HepG2 (cell line): ENCODE measurements around the gene DUS1L. TPM values are rescaled to one million over a fixed set of nuclear protein-coding genes. Genes with fewer than 3 reads are reported as not detected.

Experiments
- ATAD3A ChIP-seq: sonication (generic); formaldehyde crosslinking; IDR thresholded peaks from 2 replicates; pipeline ENCODE4 v1.4.0; 2020; ENCODE audit warnings: missing genetic modification reagents
- CHCHD3 ChIP-seq: sonication (generic); formaldehyde crosslinking; IDR thresholded peaks from 2 replicates; pipeline ENCODE4 v1.8.0; 2022; ENCODE audit warnings: mild to moderate bottlenecking, missing genetic modification reagents, moderate library complexity
- E2F2 ChIP-seq: sonication (generic); formaldehyde crosslinking; IDR thresholded peaks from 2 replicates; pipeline ENCODE4 v1.4.0; 2020; ENCODE audit warnings: missing genetic modification reagents, borderline replicate concordance
- FOXM1 ChIP-seq: sonication (generic); formaldehyde crosslinking; IDR thresholded peaks from 2 replicates; pipeline ENCODE4 v1.5.0; 2020; ENCODE audit warnings: missing genetic modification reagents
- HDAC1 ChIP-seq: sonication (generic); formaldehyde crosslinking; IDR thresholded peaks from 2 replicates; pipeline ENCODE4 v1.5.1; 2020; ENCODE audit warnings: mild to moderate bottlenecking, missing genetic modification reagents
- NPAS2 ChIP-seq: sonication (generic); formaldehyde crosslinking; IDR thresholded peaks from 2 replicates; pipeline ENCODE4 v1.8.0; 2022; ENCODE audit warnings: mild to moderate bottlenecking, missing genetic modification reagents, borderline replicate concordance
- PAWR ChIP-seq: sonication (generic); formaldehyde crosslinking; IDR thresholded peaks from 2 replicates; pipeline ENCODE4 v1.4.0; 2020; ENCODE audit warnings: missing genetic modification reagents, mild to moderate bottlenecking, borderline replicate concordance
- RNF2 ChIP-seq: fragments of 450-650 bp; conservative IDR thresholded peaks from 2 replicates; pipeline ENCODE4 v1.6.1; 2016; ENCODE audit warnings: low read depth
- SIN3A ChIP-seq: IDR thresholded peaks from 2 replicates; pipeline ENCODE4 v1.6.1; 2011; ENCODE audit warnings: low read depth, mild to moderate bottlenecking, control low read depth, low read length, borderline replicate concordance
- SP1 ChIP-seq, 2 experiments: fragments of 450-650 bp in 1 of 2; sonication (generic) in 1 of 2; formaldehyde crosslinking in 1 of 2; IDR thresholded peaks; 2 replicates each; pipeline versions ENCODE4 v1.4.0 to v1.6.1; 2016 to 2020; ENCODE audit warnings: missing genetic modification reagents in 1 of 2
- SP5 ChIP-seq: IDR thresholded peaks from 2 replicates; pipeline ENCODE4 v1.6.1; 2016; ENCODE audit warnings: low read depth, borderline replicate concordance
- YEATS4 ChIP-seq: sonication (generic); formaldehyde crosslinking; IDR thresholded peaks from 2 replicates; pipeline ENCODE4 v1.4.0; 2020; ENCODE audit warnings: missing genetic modification reagents, borderline replicate concordance
- ZNF180 ChIP-seq: sonication (generic); formaldehyde crosslinking; IDR thresholded peaks from 2 replicates; pipeline ENCODE4 v1.4.0; 2020; ENCODE audit warnings: low read depth, missing genetic modification reagents, borderline replicate concordance
- ZNF235 ChIP-seq: sonication (generic); formaldehyde crosslinking; IDR thresholded peaks from 2 replicates; pipeline ENCODE4 v1.8.1; 2023; ENCODE audit warnings: mild to moderate bottlenecking, missing genetic modification reagents, borderline replicate concordance
- ZNF318 ChIP-seq: sonication (generic); formaldehyde crosslinking; IDR thresholded peaks from 2 replicates; pipeline ENCODE4 v1.4.0; 2020; ENCODE audit warnings: mild to moderate bottlenecking, missing genetic modification reagents
- ZNF326 ChIP-seq: sonication (generic); formaldehyde crosslinking; IDR thresholded peaks from 2 replicates; pipeline ENCODE4 v1.4.0; 2020; ENCODE audit warnings: missing genetic modification reagents, borderline replicate concordance
- ZNF33A ChIP-seq: sonication (generic); formaldehyde crosslinking; IDR thresholded peaks from 2 replicates; pipeline ENCODE4 v1.5.1; 2020; ENCODE audit warnings: missing genetic modification reagents, mild to moderate bottlenecking, moderate library complexity, borderline replicate concordance
- ZNF484 ChIP-seq: sonication (generic); formaldehyde crosslinking; IDR thresholded peaks from 2 replicates; pipeline ENCODE4 v1.5.1; 2020; ENCODE audit warnings: mild to moderate bottlenecking, low read depth, missing genetic modification reagents, borderline replicate concordance
- ZNF496 ChIP-seq: sonication (generic); formaldehyde crosslinking; IDR thresholded peaks from 2 replicates; pipeline ENCODE4 v1.8.1; 2023; ENCODE audit warnings: mild to moderate bottlenecking, moderate library complexity, missing genetic modification reagents; ENCODE audit not compliant: insufficient replicate concordance
- ZSCAN9 ChIP-seq: IDR thresholded peaks from 2 replicates; pipeline ENCODE4 v1.6.1; 2016; ENCODE audit warnings: borderline replicate concordance
- polyA plus RNA-seq, 8 experiments: library from polyadenylated mRNA; depleted of rRNA in 3 of 8; stranded (reverse) in 7 of 8; unstranded in 1 of 8; fragments of >200 nt; fragmentation: Illumina TruSeq in 4 of 8; extraction: Trizol in 4 of 8; gene quantifications; 2 replicates each; pipeline versions ENCODE4 v1.2.1 to v1.2.3, GENCODE V29; 2011 to 2016; ENCODE audit warnings: low read depth in 4 of 8, missing spikeins in 1 of 8, mixed read lengths in 1 of 8; ENCODE audit not compliant: insufficient read depth in 1 of 8
- total RNA-seq, 5 experiments: library from RNA; depleted of rRNA; stranded (reverse); fragments of >200 nt; fragmentation: Illumina TruSeq; extraction: Trizol; gene quantifications; 2 replicates each; pipeline ENCODE4 v1.2.3, GENCODE V29; 2016; ENCODE audit warnings: low read depth in 1 of 5

The DUS1L gene
- total and polyA plus RNA-seq, 2 of the 13 experiments (the other 11 are each of a cell fraction or from before 2014, with no cell fraction given): 81.0 to 109 TPM

GRCh38 chr17:82098169-82098938, 32.8 kb upstream of the DUS1L start, which contains the start of gene FASN (continued):
- peak; percentile 99 for TF ChIP-seq YEATS4
- no peak for TF ChIP-seq SP1 (IDR thresholded peaks at IDR 0.05)
- peak; percentile 79 for TF ChIP-seq SP1 (CRISPR knock-in tag; IDR thresholded peaks at IDR 0.05)
- no peak for TF ChIP-seq ATAD3A (CRISPR knock-in tag)
- TF ChIP-seq ZNF326 (CRISPR knock-in tag): no peak
- TF ChIP-seq SP5 (CRISPR knock-in tag): peak; percentile 37; the same call in 1 of the 2 replicates
- TF ChIP-seq FOXM1 (CRISPR knock-in tag): peak; percentile 83; the same call in 1 of the 2 replicates
- TF ChIP-seq PAWR (CRISPR knock-in tag): 0 out of 2 replicates have a peak, but pooled peaks have one; percentile 18
- peak; percentile 86; the same call in 1 of the 2 replicates for TF ChIP-seq ZNF180 (CRISPR knock-in tag)
- TF ChIP-seq RNF2: peak; percentile 99
- TF ChIP-seq CHCHD3: no peak
- TF ChIP-seq ZNF318 (CRISPR knock-in tag): no peak; the same call in 1 of the 2 replicates
- TF ChIP-seq ZNF33A (CRISPR knock-in tag): no peak
- peak; percentile 71 for TF ChIP-seq HDAC1 (CRISPR knock-in tag)
- TF ChIP-seq ZNF484 (CRISPR knock-in tag): peak; percentile 89; the same call in 1 of the 2 replicates
- TF ChIP-seq E2F2 (CRISPR knock-in tag): peak; percentile 78; the same call in 1 of the 2 replicates
- TF ChIP-seq ZNF496: no peak
- no peak for TF ChIP-seq NPAS2 (CRISPR knock-in tag)
- TF ChIP-seq SIN3A: peak; percentile 82; the same call in 1 of the 2 replicates
- TF ChIP-seq ZNF235 (CRISPR knock-in tag): 0 out of 2 replicates have a peak, but pooled peaks have one; percentile 58
- TF ChIP-seq ZSCAN9: no peak; the same call in 1 of the 2 replicates
